ENCODE measurements around the gene EXOC2. TPM values are rescaled to one million over a fixed set of nuclear protein-coding genes. Genes with fewer than 3 reads are reported as not detected.

Gene EXOC2
- total RNA-seq, 1 experiment from 2014 or later, result 17.6 TPM

GRCh38 chr6:473356-473755 is 219.6 kb downstream of the EXOC2 start:
- no peak for DNase-seq
- H3K9ac ChIP-seq (ENCODE audit: low read length), result no peak overlapping the region
- peaks cover 5% of the 10 kb centered on the region; the same call in 1 of the 2 replicates for H3K4me1 ChIP-seq (ENCODE audit: low read length)
- H3K9me3 ChIP-seq (ENCODE audit: low read length), result no peaks in the 10 kb centered on the region
- H3K79me2 ChIP-seq (ENCODE audit: low read length), result no peaks in the 10 kb centered on the region
- no peaks in the 10 kb centered on the region for H3K36me3 ChIP-seq (ENCODE audit: insufficient read depth, low read length)
- H3K4me3 ChIP-seq (ENCODE audit: low read length), result no peak overlapping the region
- no peak overlapping the region for H2AFZ ChIP-seq (ENCODE audit: low read length)
- H3K9me2 ChIP-seq (replicated peaks; ENCODE audit: insufficient read depth, low read length), result no peaks in the 10 kb centered on the region
- H3K27me3 ChIP-seq (ENCODE audit: low read length), result no peaks in the 10 kb centered on the region
- H3K4me2 ChIP-seq (ENCODE audit: low read depth, low read length, poor library complexity, severe bottlenecking), result no peak overlapping the region
- H3K27ac ChIP-seq (ENCODE audit: low read length), result no peak overlapping the region
- H4K20me1 ChIP-seq (ENCODE audit: insufficient read depth, low read depth, low read length), result no peaks in the 10 kb centered on the region

GRCh38 chr6:470901-471448 is 222.0 kb downstream of the EXOC2 start:
- no peaks in the 10 kb centered on the region for H3K36me3 ChIP-seq (ENCODE audit: insufficient read depth, low read length)
- no peak overlapping the region for H3K4me3 ChIP-seq (ENCODE audit: low read length)
- peak overlapping the region; percentile 17 for H3K4me2 ChIP-seq (ENCODE audit: low read depth, low read length, poor library complexity, severe bottlenecking)
- DNase-seq, result no peak
- H3K9me2 ChIP-seq (replicated peaks; ENCODE audit: insufficient read depth, low read length), result no peaks in the 10 kb centered on the region
- H3K27me3 ChIP-seq (ENCODE audit: low read length), result no peaks in the 10 kb centered on the region
- H3K79me2 ChIP-seq (ENCODE audit: low read length), result no peaks in the 10 kb centered on the region
- no peaks in the 10 kb centered on the region for H4K20me1 ChIP-seq (ENCODE audit: insufficient read depth, low read depth, low read length)
- peaks cover 5% of the 10 kb centered on the region; the same call in 1 of the 2 replicates for H3K4me1 ChIP-seq (ENCODE audit: low read length)
- no peak overlapping the region for H2AFZ ChIP-seq (ENCODE audit: low read length)
- H3K9ac ChIP-seq (ENCODE audit: low read length), result no peak overlapping the region
- H3K9me3 ChIP-seq (ENCODE audit: low read length), result no peaks in the 10 kb centered on the region
- no peak overlapping the region for H3K27ac ChIP-seq (ENCODE audit: low read length)

GRCh38 chr6:470051-470900 is 222.7 kb downstream of the EXOC2 start:
- Histone ChIP-seq H3K27ac (ENCODE audit: low read length) (no peak overlapping the region), H3K9ac (ENCODE audit: low read length) (no peak overlapping the region), H2AFZ (ENCODE audit: low read length) (no peak overlapping the region), H3K9me2 (replicated peaks; ENCODE audit: insufficient read depth, low read length) (no peaks in the 10 kb centered on the region), H3K36me3 (ENCODE audit: insufficient read depth, low read length) (no peaks in the 10 kb centered on the region), H3K9me3 (ENCODE audit: low read length) (no peaks in the 10 kb centered on the region), H3K27me3 (ENCODE audit: low read length) (no peaks in the 10 kb centered on the region), H3K79me2 (ENCODE audit: low read length) (no peaks in the 10 kb centered on the region), H3K4me2 (ENCODE audit: low read depth, low read length, poor library complexity, severe bottlenecking) (peak overlapping the region; percentile 17), H3K4me3 (ENCODE audit: low read length) (no peak overlapping the region), H4K20me1 (ENCODE audit: insufficient read depth, low read depth, low read length) (no peaks in the 10 kb centered on the region), H3K4me1 (ENCODE audit: low read length) (peaks cover 5% of the 10 kb centered on the region; the same call in 1 of the 2 replicates)
- no peak for DNase-seq

GRCh38 chr6:467671-468082 is 225.3 kb downstream of the EXOC2 start:
- no peaks in the 10 kb centered on the region for H3K9me3 ChIP-seq (ENCODE audit: low read length)
- H3K4me3 ChIP-seq (ENCODE audit: low read length), result no peak overlapping the region
- no peak overlapping the region for H2AFZ ChIP-seq (ENCODE audit: low read length)
- H3K79me2 ChIP-seq (ENCODE audit: low read length), result no peaks in the 10 kb centered on the region
- H3K4me2 ChIP-seq (ENCODE audit: low read depth, low read length, poor library complexity, severe bottlenecking), result no peak overlapping the region
- H3K27me3 ChIP-seq (ENCODE audit: low read length), result no peaks in the 10 kb centered on the region
- H3K27ac ChIP-seq (ENCODE audit: low read length), result no peak overlapping the region
- peaks cover 5% of the 10 kb centered on the region; the same call in 1 of the 2 replicates for H3K4me1 ChIP-seq (ENCODE audit: low read length)
- no peaks in the 10 kb centered on the region for H3K36me3 ChIP-seq (ENCODE audit: insufficient read depth, low read length)
- DNase-seq, result no peak
- no peak overlapping the region for H3K9ac ChIP-seq (ENCODE audit: low read length)
- no peaks in the 10 kb centered on the region for H3K9me2 ChIP-seq (replicated peaks; ENCODE audit: insufficient read depth, low read length)
- H4K20me1 ChIP-seq (ENCODE audit: insufficient read depth, low read depth, low read length), result no peaks in the 10 kb centered on the region

GRCh38 chr6:467111-467510 is 225.8 kb downstream of the EXOC2 start:
- Histone ChIP-seq H2AFZ (ENCODE audit: low read length) (no peak overlapping the region), H3K9me3 (ENCODE audit: low read length) (no peaks in the 10 kb centered on the region), H3K4me2 (ENCODE audit: low read depth, low read length, poor library complexity, severe bottlenecking) (no peak overlapping the region), H4K20me1 (ENCODE audit: insufficient read depth, low read depth, low read length) (no peaks in the 10 kb centered on the region), H3K4me1 (ENCODE audit: low read length) (peaks cover 5% of the 10 kb centered on the region; the same call in 1 of the 2 replicates), H3K27me3 (ENCODE audit: low read length) (no peaks in the 10 kb centered on the region), H3K4me3 (ENCODE audit: low read length) (no peak overlapping the region), H3K79me2 (ENCODE audit: low read length) (no peaks in the 10 kb centered on the region), H3K9me2 (replicated peaks; ENCODE audit: insufficient read depth, low read length) (no peaks in the 10 kb centered on the region), H3K9ac (ENCODE audit: low read length) (no peak overlapping the region), H3K36me3 (ENCODE audit: insufficient read depth, low read length) (no peaks in the 10 kb centered on the region), H3K27ac (ENCODE audit: low read length) (no peak overlapping the region)
- DNase-seq, result no peak

GRCh38 chr6:466564-466963 is 226.4 kb downstream of the EXOC2 start:
- H3K4me1 ChIP-seq (ENCODE audit: low read length), result peaks cover 5% of the 10 kb centered on the region; the same call in 1 of the 2 replicates
- no peaks in the 10 kb centered on the region for H3K79me2 ChIP-seq (ENCODE audit: low read length)
- no peaks in the 10 kb centered on the region for H3K9me3 ChIP-seq (ENCODE audit: low read length)
- no peaks in the 10 kb centered on the region for H3K36me3 ChIP-seq (ENCODE audit: insufficient read depth, low read length)
- no peak overlapping the region for H3K9ac ChIP-seq (ENCODE audit: low read length)
- no peak overlapping the region for H3K27ac ChIP-seq (ENCODE audit: low read length)
- H4K20me1 ChIP-seq (ENCODE audit: insufficient read depth, low read depth, low read length), result no peaks in the 10 kb centered on the region
- H3K4me2 ChIP-seq (ENCODE audit: low read depth, low read length, poor library complexity, severe bottlenecking), result no peak overlapping the region
- H3K9me2 ChIP-seq (replicated peaks; ENCODE audit: insufficient read depth, low read length), result no peaks in the 10 kb centered on the region
- no peak for DNase-seq
- H3K4me3 ChIP-seq (ENCODE audit: low read length), result no peak overlapping the region
- no peaks in the 10 kb centered on the region for H3K27me3 ChIP-seq (ENCODE audit: low read length)
- no peak overlapping the region for H2AFZ ChIP-seq (ENCODE audit: low read length)

GRCh38 chr6:465531-466348 is 227.2 kb downstream of the EXOC2 start:
- Histone ChIP-seq H3K36me3 (ENCODE audit: insufficient read depth, low read length) (no peaks in the 10 kb centered on the region), H3K9me3 (ENCODE audit: low read length) (no peaks in the 10 kb centered on the region), H3K9me2 (replicated peaks; ENCODE audit: insufficient read depth, low read length) (no peaks in the 10 kb centered on the region), H3K27me3 (ENCODE audit: low read length) (no peaks in the 10 kb centered on the region), H3K4me3 (ENCODE audit: low read length) (no peak overlapping the region), H3K27ac (ENCODE audit: low read length) (no peak overlapping the region), H3K4me1 (ENCODE audit: low read length) (peaks cover under 1% of the 10 kb centered on the region; the same call in 1 of the 2 replicates), H3K4me2 (ENCODE audit: low read depth, low read length, poor library complexity, severe bottlenecking) (no peak overlapping the region), H2AFZ (ENCODE audit: low read length) (no peak overlapping the region), H3K79me2 (ENCODE audit: low read length) (no peaks in the 10 kb centered on the region), H3K9ac (ENCODE audit: low read length) (no peak overlapping the region), H4K20me1 (ENCODE audit: insufficient read depth, low read depth, low read length) (no peaks in the 10 kb centered on the region)
- DNase-seq, result no peak

- Histone ChIP-seq H3K27ac (ENCODE audit: low read length) (no peak overlapping the region), H3K36me3 (ENCODE audit: insufficient read depth, low read length) (no peaks in the 10 kb centered on the region), H3K9ac (ENCODE audit: low read length) (no peak overlapping the region), H3K4me3 (ENCODE audit: low read length) (no peak overlapping the region), H3K27me3 (ENCODE audit: low read length) (no peaks in the 10 kb centered on the region), H3K4me2 (ENCODE audit: low read depth, low read length, poor library complexity, severe bottlenecking) (no peak overlapping the region), H3K9me2 (replicated peaks; ENCODE audit: insufficient read depth, low read length) (no peaks in the 10 kb centered on the region), H3K9me3 (ENCODE audit: low read length) (no peaks in the 10 kb centered on the region), H3K4me1 (ENCODE audit: low read length) (no peaks in the 10 kb centered on the region), H2AFZ (ENCODE audit: low read length) (no peak overlapping the region), H4K20me1 (ENCODE audit: insufficient read depth, low read depth, low read length) (no peaks in the 10 kb centered on the region), H3K79me2 (ENCODE audit: low read length) (no peaks in the 10 kb centered on the region)
- no peak for DNase-seq
Observed at GRCh38 chr6:456887-457286, 236.1 kb downstream of the EXOC2 start.
